K562 (cell line): ENCODE data around the gene ENG. TPM values are rescaled to one million over a fixed set of nuclear protein-coding genes. Genes with fewer than 3 reads are reported as not detected.

Experiments used
- CBX1 ChIP-seq: sonication (generic); IDR thresholded peaks from 2 replicates; pipeline ENCODE4 v1.6.1; 2016; ENCODE audit warnings: antibody characterized with exemption, low read depth, mild to moderate bottlenecking
- DDX20 ChIP-seq: fragments of 450-650 bp; IDR thresholded peaks from 2 replicates; pipeline ENCODE4 v1.6.1; 2016; ENCODE audit warnings: missing genetic modification characterization, low read depth, mild to moderate bottlenecking, missing compliant biosample characterization, moderate library complexity
- ESRRB ChIP-seq: fragments of 250-450 bp; sonication (Bioruptor Pico); IDR thresholded peaks from 2 replicates; pipeline ENCODE4 v1.5.0; 2020; ENCODE audit warnings: mild to moderate bottlenecking, moderate library complexity, borderline replicate concordance
- IRF9 ChIP-seq: fragments of 450-650 bp; IDR thresholded peaks from 2 replicates; pipeline ENCODE4 v1.6.1; 2016; ENCODE audit warnings: missing biosample characterization, missing genetic modification characterization
- KLF10 ChIP-seq: fragments of 250-450 bp; sonication (Bioruptor Pico); IDR thresholded peaks from 2 replicates; pipeline ENCODE4 v1.6.1; 2021; ENCODE audit warnings: matching md5 sums
- REST ChIP-seq, 2 experiments: fragments of 450-650 bp; formaldehyde crosslinking in 1 of 2; IDR thresholded peaks; 2 replicates each; pipeline versions ENCODE4 v1.4.0 to v1.6.1; 2014 to 2020; ENCODE audit warnings: mild to moderate bottlenecking in 2 of 2, borderline replicate concordance in 1 of 2, low read depth in 1 of 2
- SIX5 ChIP-seq, 2 experiments: IDR thresholded peaks; 2 replicates each; pipeline ENCODE4 v1.6.1; 2011; ENCODE audit warnings: low read length in 2 of 2, borderline replicate concordance in 1 of 2, low read depth in 1 of 2, mild to moderate bottlenecking in 1 of 2, moderate library complexity in 1 of 2; ENCODE audit not compliant: insufficient read depth in 1 of 2
- USF1 ChIP-seq: sonication (generic); formaldehyde crosslinking; IDR thresholded peaks from 2 replicates; pipeline ENCODE4 v1.9.0; 2022; ENCODE audit warnings: mild to moderate bottlenecking, missing genetic modification reagents
- ZFP1 ChIP-seq: fragments of 450-650 bp; formaldehyde crosslinking; IDR thresholded peaks from 2 replicates; pipeline ENCODE4 v1.4.0; 2020; ENCODE audit warnings: mild to moderate bottlenecking, mixed read lengths
- ZNF589 ChIP-seq: fragments of 200-800 bp; sonication (Bioruptor generic); IDR thresholded peaks from 2 replicates; pipeline ENCODE4 v1.6.1; 2016; ENCODE audit warnings: low read depth, missing genetic modification characterization, missing compliant biosample characterization
- polyA plus RNA-seq, 8 experiments: library from polyadenylated mRNA; depleted of rRNA in 4 of 8; stranded (reverse) in 5 of 8; unstranded in 3 of 8; fragments of >200 nt; fragmentation: Nextera tagmentation in 2 of 8; fragmentation: Illumina TruSeq in 1 of 8; extraction: Ambion mirVana in 2 of 8; extraction: Trizol in 1 of 8; gene quantifications; 2 replicates each; pipeline versions ENCODE4 v1.2.1 to v1.2.3, GENCODE V29; 2011 to 2014; ENCODE audit warnings: inconsistent platforms in 1 of 8, missing spikeins in 1 of 8
- total RNA-seq, 7 experiments: library from RNA; depleted of rRNA in 6 of 7; stranded (reverse); fragments of >200 nt in 6 of 7; fragmentation: Illumina TruSeq in 2 of 7; extraction: Trizol in 2 of 7; gene quantifications; 2 replicates each; pipeline versions ENCODE4 v1.2.1 to v1.2.3, GENCODE V29; 2011 to 2021; ENCODE audit warnings: low replicate concordance in 1 of 7
- TF ChIP-seq, protein P1 (sequence below): sonication (generic); formaldehyde crosslinking; IDR thresholded peaks from 2 replicates; pipeline ENCODE4 v1.8.0; 2022; ENCODE audit warnings: missing genetic modification reagents, mild to moderate bottlenecking, borderline replicate concordance
- TF ChIP-seq, protein P2 (sequence below): sonication (generic); formaldehyde crosslinking; IDR thresholded peaks from 2 replicates; pipeline ENCODE4 v1.8.0; 2023; ENCODE audit warnings: mild to moderate bottlenecking, missing genetic modification reagents
- TF ChIP-seq, protein P3 (sequence below): sonication (generic); formaldehyde crosslinking; IDR thresholded peaks from 2 replicates; pipeline ENCODE4 v1.8.0; 2022; ENCODE audit warnings: mild to moderate bottlenecking, missing genetic modification reagents

The ENG gene
- total and polyA plus RNA-seq, 9 of the 15 experiments (the other 6 are each of a cell fraction or from before 2014, with no cell fraction given), result 0.04 to 0.40 (median 0.14) TPM; not detected in 1

DNA sequence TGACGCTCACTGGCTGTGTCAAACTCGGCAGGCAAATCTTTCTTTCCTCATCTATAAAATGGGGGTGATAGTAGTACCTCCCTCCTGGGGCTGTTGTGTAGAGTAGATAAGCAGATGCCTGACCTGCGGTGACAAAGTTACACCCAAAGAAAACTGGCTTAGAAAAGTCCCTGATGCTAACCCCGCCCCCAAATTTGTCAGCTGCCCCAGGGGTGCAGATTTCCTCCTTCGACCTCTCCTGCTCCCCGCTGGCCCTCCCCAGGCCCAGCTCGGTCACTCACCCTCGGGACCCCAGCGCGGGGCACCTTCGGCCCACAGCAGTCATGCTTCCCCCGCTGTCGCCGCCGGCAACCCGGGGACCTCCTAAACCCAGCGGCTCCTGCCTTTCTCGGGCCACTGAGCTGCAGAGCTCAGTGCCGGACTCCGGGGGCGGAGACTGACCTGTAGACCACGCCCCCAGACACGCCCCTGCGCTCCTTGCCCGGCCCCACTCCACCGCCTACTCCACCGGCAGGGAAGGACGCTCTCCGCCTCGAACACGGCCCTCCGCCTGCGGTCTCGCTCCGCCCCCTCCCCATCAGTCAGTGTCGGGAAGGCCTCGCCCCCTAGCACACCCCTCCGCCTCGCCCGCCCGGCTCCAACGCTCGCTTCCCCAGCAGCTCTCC, 83.4 kb downstream of the ENG start (continued):
- TF ChIP-seq, protein P1, sequence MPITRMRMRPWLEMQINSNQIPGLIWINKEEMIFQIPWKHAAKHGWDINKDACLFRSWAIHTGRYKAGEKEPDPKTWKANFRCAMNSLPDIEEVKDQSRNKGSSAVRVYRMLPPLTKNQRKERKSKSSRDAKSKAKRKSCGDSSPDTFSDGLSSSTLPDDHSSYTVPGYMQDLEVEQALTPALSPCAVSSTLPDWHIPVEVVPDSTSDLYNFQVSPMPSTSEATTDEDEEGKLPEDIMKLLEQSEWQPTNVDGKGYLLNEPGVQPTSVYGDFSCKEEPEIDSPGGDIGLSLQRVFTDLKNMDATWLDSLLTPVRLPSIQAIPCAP (CRISPR knock-in tag), result no peak
- TF ChIP-seq ESRRB (CRISPR knock-in tag), result no peak
- TF ChIP-seq USF1, result no peak; the same call in none of the 2 replicates
- TF ChIP-seq, protein P2, sequence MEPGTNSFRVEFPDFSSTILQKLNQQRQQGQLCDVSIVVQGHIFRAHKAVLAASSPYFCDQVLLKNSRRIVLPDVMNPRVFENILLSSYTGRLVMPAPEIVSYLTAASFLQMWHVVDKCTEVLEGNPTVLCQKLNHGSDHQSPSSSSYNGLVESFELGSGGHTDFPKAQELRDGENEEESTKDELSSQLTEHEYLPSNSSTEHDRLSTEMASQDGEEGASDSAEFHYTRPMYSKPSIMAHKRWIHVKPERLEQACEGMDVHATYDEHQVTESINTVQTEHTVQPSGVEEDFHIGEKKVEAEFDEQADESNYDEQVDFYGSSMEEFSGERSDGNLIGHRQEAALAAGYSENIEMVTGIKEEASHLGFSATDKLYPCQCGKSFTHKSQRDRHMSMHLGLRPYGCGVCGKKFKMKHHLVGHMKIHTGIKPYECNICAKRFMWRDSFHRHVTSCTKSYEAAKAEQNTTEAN (CRISPR knock-in tag), result no peak
- TF ChIP-seq, protein P3, sequence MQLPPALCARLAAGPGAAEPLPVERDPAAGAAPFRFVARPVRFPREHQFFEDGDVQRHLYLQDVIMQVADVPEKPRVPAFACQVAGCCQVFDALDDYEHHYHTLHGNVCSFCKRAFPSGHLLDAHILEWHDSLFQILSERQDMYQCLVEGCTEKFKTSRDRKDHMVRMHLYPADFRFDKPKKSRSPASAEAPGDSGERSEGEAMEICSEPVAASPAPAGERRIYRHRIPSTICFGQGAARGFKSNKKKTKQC (CRISPR knock-in tag), result peak; percentile 13; the same call in 1 of the 2 replicates
- TF ChIP-seq DDX20 (tag), result no peak
- no peak for TF ChIP-seq IRF9 (tag)
- TF ChIP-seq REST (IDR thresholded peaks at IDR 0.05; ENCODE audit: borderline replicate concordance), result no peak; the same call in 1 of the 2 replicates
- no peak for TF ChIP-seq REST (CRISPR knock-in tag; IDR thresholded peaks at IDR 0.05; ENCODE audit: low read depth)
- no peak for TF ChIP-seq SIX5 (IDR thresholded peaks at IDR 0.05; ENCODE audit: borderline replicate concordance in 1 of 2, insufficient read depth in 1 of 2, low read depth in 1 of 2, low read length in 2 of 2)
- TF ChIP-seq ZNF589, result no peak
- no peak for TF ChIP-seq CBX1
- TF ChIP-seq ZFP1 (CRISPR knock-in tag), result no peak
- TF ChIP-seq KLF10 (CRISPR knock-in tag), result no peak
